OCI-LY7 (cell line): ENCODE results near the gene LHX4. TPM values are rescaled to one million over a fixed set of nuclear protein-coding genes. Genes with fewer than 3 reads are reported as not detected.

Experiments used
- BruUV-seq: library from RNA; stranded (reverse); fragments of 400-500 nt; replicated peaks from 2 replicates; lab custom pipeline; 2021; lab: Mats Ljungman, UMichigan
- CTCF ChIA-PET: fragments of 300-600 bp; sonication (Branson Sonifier 250); formaldehyde crosslinking; loops from one replicate; lab custom pipeline; 2022; ENCODE audit warnings: antibody characterized with exemption; ENCODE audit not compliant: unreplicated experiment; lab: Charles Lee
- POLR2A ChIA-PET: fragments of 300-600 bp; sonication (Branson Sonifier 250); formaldehyde crosslinking; loops from one replicate; lab custom pipeline; 2022; ENCODE audit warnings: antibody characterized with exemption; lab: Charles Lee
- DNase-seq: peaks from one replicate; pipeline ENCODE4 v3.0.0-alpha.2; 2015; ENCODE audit warnings: low spot score
- H2AFZ ChIP-seq: fragments of 200-600 bp; sonication (generic), shearing (Covaris generic); 2 replicates; pipeline ENCODE4 v1.6.1; 2014; ENCODE audit warnings: mild to moderate bottlenecking, antibody characterized with exemption, low read length, moderate library complexity
- H3K27ac ChIP-seq: fragments of 200-600 bp; sonication (generic); 2 replicates; pipeline ENCODE4 v1.5.1; 2014; ENCODE audit warnings: mixed run types, low read depth, mild to moderate bottlenecking, moderate library complexity, low read length, inconsistent platforms; ENCODE audit not compliant: poor library complexity, severe bottlenecking
- H3K36me3 ChIP-seq: fragments of 200-600 bp; sonication (generic); 2 replicates; pipeline ENCODE4 v1.6.1; 2014; ENCODE audit warnings: mild to moderate bottlenecking, antibody characterized with exemption, low read length, moderate library complexity, mixed read lengths; ENCODE audit not compliant: insufficient read depth
- H3K4me1 ChIP-seq: fragments of 200-600 bp; sonication (generic); 2 replicates; pipeline ENCODE4 v1.5.1; 2014; ENCODE audit warnings: mild to moderate bottlenecking, low read length; ENCODE audit not compliant: insufficient read depth, poor library complexity, severe bottlenecking
- H3K4me2 ChIP-seq: fragments of 200-600 bp; sonication (generic); 2 replicates; pipeline ENCODE4 v1.6.1; 2014; ENCODE audit warnings: mild to moderate bottlenecking, low read length
- H3K4me3 ChIP-seq: fragments of 200-600 bp; sonication (generic); 2 replicates; pipeline ENCODE4 v1.5.1; 2014; ENCODE audit warnings: mild to moderate bottlenecking, low read depth, low read length; ENCODE audit not compliant: poor library complexity, severe bottlenecking
- H3K79me2 ChIP-seq: fragments of 200-600 bp; sonication (generic); 2 replicates; pipeline ENCODE4 v1.6.1; 2016; ENCODE audit warnings: low read depth, mild to moderate bottlenecking, low read length, moderate library complexity, mixed read lengths; ENCODE audit not compliant: insufficient read depth
- H3K9me2 ChIP-seq: fragments of 200-600 bp; sonication (generic); 2 replicates; pipeline ENCODE4 v1.6.1; 2016; ENCODE audit warnings: mild to moderate bottlenecking, low read length, mixed read lengths; ENCODE audit not compliant: insufficient read depth
- H3K9me3 ChIP-seq: fragments of 200-600 bp; sonication (generic); 2 replicates; pipeline ENCODE4 v1.6.1; 2014; ENCODE audit warnings: mild to moderate bottlenecking, mixed run types, low read length, mixed read lengths
- H4K20me1 ChIP-seq: fragments of 200-600 bp; sonication (generic); 2 replicates; pipeline ENCODE4 v1.6.1; 2014; ENCODE audit warnings: mild to moderate bottlenecking, antibody characterized with exemption, low read length, moderate library complexity, mixed read lengths; ENCODE audit not compliant: insufficient read depth
- EZH2phosphoT487 ChIP-seq: fragments of 200-600 bp; sonication (generic); IDR thresholded peaks from 2 replicates; pipeline ENCODE4 v1.6.1; 2018; ENCODE audit warnings: low read depth, borderline replicate concordance, mild to moderate bottlenecking, mixed run types, antibody characterized with exemption, low read length, moderate library complexity, mixed read lengths
- intact Hi-C: fragments of 100-400 bp; cut with micrococcal nuclease; formaldehyde crosslinking; loops from one replicate; pipeline ENCODE4 v1.10.0; 2022; ENCODE audit not compliant: unreplicated experiment
- total RNA-seq, 2 experiments: library from RNA; depleted of rRNA in 1 of 2; stranded (reverse); fragments of >200 nt in 1 of 2; shearing (Covaris generic) in 1 of 2; gene quantifications; 2 replicates each; pipeline ENCODE4 v1.2.3, GENCODE V29; 2014 to 2022
- TF ChIP-seq, protein P1 (sequence below): fragments of 200-600 bp; sonication (generic); conservative IDR thresholded peaks from 2 replicates; pipeline ENCODE4 v1.5.1; 2014; ENCODE audit warnings: mild to moderate bottlenecking, antibody characterized with exemption, low read length, moderate library complexity, mixed read lengths

Gene LHX4
- total RNA-seq, 2 experiments from 2014 or later, result 0.06 TPM; not detected in 1

DNA sequence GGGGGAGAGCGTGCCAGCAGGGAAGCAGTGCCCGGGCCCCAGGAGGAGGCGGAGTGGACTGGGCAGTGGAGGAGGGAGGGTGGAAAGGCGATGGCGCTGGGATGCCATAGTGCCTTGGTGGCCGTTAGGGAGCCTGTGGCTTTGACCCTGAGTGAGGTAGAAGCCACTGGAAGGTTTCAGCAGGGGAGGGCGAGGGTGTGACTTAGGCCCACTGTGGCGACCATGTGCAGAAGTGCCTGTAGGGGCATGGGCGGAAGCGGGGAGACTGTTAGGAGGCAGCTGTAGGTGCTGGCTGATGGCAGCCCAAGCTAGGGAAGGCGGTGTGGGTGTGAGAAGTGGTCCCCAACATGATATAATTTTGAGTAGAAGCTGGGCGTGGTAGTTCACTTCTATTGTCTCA, 28.2 kb downstream of the LHX4 start:
- Histone ChIP-seq H3K4me1 (no peaks in the 10 kb centered on the region), H2AFZ (no peak overlapping the region), H3K27ac (no peak overlapping the region), H4K20me1 (no peaks in the 10 kb centered on the region), H3K36me3 (no peaks in the 10 kb centered on the region), H3K4me3 (no peak overlapping the region), H3K4me2 (no peak overlapping the region), H3K9me3 (no peaks in the 10 kb centered on the region), H3K79me2 (no peaks in the 10 kb centered on the region), H3K9me2 (no peaks in the 10 kb centered on the region)
- POLR2A ChIA-PET, result no interaction called here
- intact Hi-C loops, result no loop called here
- no TSS peak for BruUV-seq
- TF ChIP-seq, protein P1, sequence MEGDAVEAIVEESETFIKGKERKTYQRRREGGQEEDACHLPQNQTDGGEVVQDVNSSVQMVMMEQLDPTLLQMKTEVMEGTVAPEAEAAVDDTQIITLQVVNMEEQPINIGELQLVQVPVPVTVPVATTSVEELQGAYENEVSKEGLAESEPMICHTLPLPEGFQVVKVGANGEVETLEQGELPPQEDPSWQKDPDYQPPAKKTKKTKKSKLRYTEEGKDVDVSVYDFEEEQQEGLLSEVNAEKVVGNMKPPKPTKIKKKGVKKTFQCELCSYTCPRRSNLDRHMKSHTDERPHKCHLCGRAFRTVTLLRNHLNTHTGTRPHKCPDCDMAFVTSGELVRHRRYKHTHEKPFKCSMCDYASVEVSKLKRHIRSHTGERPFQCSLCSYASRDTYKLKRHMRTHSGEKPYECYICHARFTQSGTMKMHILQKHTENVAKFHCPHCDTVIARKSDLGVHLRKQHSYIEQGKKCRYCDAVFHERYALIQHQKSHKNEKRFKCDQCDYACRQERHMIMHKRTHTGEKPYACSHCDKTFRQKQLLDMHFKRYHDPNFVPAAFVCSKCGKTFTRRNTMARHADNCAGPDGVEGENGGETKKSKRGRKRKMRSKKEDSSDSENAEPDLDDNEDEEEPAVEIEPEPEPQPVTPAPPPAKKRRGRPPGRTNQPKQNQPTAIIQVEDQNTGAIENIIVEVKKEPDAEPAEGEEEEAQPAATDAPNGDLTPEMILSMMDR, result no peak
- TF ChIP-seq EZH2phosphoT487, result no peak
- DNase-seq, result no peak
- CTCF ChIA-PET, result no interaction called here

DNA sequence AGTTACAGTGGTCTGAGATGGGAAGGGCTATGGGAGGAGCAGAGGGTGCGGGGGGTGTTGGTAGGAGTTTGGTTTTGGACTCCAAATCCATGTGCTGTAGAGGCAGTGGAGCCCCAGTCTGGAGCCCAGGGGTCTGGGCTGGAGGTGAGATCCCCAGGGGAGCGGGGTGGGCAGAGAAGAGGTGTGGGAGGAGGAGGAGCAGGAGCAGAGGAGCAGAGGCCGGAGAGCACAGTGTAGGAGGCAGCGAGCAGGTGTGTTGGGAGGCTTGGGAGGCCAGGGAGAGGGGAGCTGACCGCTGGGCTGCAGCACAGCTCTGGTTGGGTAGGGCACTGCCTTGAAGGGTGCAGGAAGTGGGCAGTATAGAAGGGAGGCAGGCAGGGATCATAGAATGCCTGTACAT, 28.9 kb downstream of the LHX4 start:
- Histone ChIP-seq H3K4me1 (no peaks in the 10 kb centered on the region), H4K20me1 (no peaks in the 10 kb centered on the region), H3K27ac (no peak overlapping the region), H3K4me2 (no peak overlapping the region), H3K36me3 (no peaks in the 10 kb centered on the region), H3K79me2 (no peaks in the 10 kb centered on the region), H3K4me3 (no peak overlapping the region), H3K9me3 (no peaks in the 10 kb centered on the region), H2AFZ (no peak overlapping the region), H3K9me2 (no peaks in the 10 kb centered on the region)
- CTCF ChIA-PET, result no interaction called here
- BruUV-seq, result no TSS peak
- no peak for DNase-seq
- intact Hi-C loops, result no loop called here
- TF ChIP-seq, protein P1, result no peak
- TF ChIP-seq EZH2phosphoT487, result no peak
- POLR2A ChIA-PET, result interaction anchor here (0.6 kb wide), 1 partner anchor 31 kb away, joined by 3 read pairs; no protein-coding TSS in a partner anchor

DNA sequence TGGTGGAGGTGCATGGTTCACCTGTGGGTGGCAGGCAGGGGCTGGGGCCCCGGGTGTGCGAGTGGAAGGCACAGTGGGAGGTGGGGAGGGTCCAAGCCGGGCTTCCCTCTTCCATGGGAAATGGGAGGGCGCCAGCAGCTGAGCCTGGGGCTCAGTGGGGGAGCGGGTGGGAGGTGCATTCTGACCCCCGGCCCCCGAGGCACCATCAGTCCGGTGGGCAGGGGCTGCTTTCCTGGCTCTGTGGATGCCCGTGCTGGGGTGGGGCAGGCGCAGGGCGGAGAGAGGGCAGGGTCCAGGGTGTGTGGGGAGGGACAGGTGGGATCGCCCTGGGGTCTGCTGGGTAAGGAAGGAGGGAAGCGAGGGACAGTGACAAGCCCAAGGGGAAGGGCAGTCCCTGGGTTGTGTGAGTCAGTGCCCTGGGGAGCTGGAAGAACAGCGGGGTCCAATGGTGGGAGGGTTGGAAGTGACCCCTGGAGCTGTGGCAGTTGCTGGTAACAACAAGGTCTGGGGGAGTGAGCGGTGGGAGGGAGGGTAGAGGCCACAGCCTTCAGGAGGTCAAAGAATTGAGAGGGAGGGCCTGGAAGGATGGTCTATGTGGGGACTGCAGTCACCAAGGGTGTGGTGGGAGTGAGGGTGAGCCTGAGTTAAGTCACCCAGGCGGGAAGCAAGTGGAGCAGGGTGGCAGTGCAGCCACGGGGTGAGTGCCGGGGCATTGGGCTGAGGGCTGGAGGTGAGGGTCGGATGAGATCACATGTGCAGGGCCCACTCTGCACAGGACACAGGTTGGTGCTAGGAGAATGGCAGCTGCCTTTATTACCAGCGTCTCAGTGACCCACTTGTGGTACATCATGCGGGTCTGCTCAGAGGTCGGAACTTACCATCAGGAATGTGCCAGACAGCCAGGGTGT, 29.6 kb downstream of the LHX4 start:
- Histone ChIP-seq H3K4me2 (no peak overlapping the region), H3K9me2 (no peaks in the 10 kb centered on the region), H3K79me2 (no peaks in the 10 kb centered on the region), H3K4me1 (no peaks in the 10 kb centered on the region), H2AFZ (no peak overlapping the region), H3K36me3 (no peaks in the 10 kb centered on the region), H4K20me1 (no peaks in the 10 kb centered on the region), H3K9me3 (no peaks in the 10 kb centered on the region), H3K27ac (no peak overlapping the region), H3K4me3 (no peak overlapping the region)
- no TSS peak for BruUV-seq
- POLR2A ChIA-PET, result no interaction called here
- TF ChIP-seq EZH2phosphoT487, result no peak
- TF ChIP-seq, protein P1, result no peak
- no peak for DNase-seq
- CTCF ChIA-PET, result no interaction called here
- intact Hi-C loops, result no loop called here
